Panc1 (cell line): Measurements from ENCODE around the gene OR1C1. TPM values are rescaled to one million over a fixed set of nuclear protein-coding genes. Genes with fewer than 3 reads are reported as not detected.
"Not testable (repeated sequence)": the region's sequence is repeated elsewhere in the genome, so short reads cannot be mapped to it uniquely, and the experiment has no call there.

Source experiments
- ATAC-seq: fragments of 200-7000 bp; cut with Tn5 transposase; 2 replicates; pipeline ENCODE4 v1.9.1; 2020; ENCODE audit warnings: mild to moderate bottlenecking, moderate library complexity
- BruUV-seq: library from RNA; stranded (reverse); fragments of 400-500 nt; replicated peaks from 2 replicates; lab custom pipeline; 2021; lab: Mats Ljungman, UMichigan
- CTCF ChIA-PET: fragments of 300-600 bp; sonication (Branson Sonifier 250); formaldehyde crosslinking; loops from one replicate; lab custom pipeline; 2022; ENCODE audit warnings: antibody characterized with exemption; lab: Charles Lee
- POLR2A ChIA-PET: fragments of 300-600 bp; sonication (Branson Sonifier 250); formaldehyde crosslinking; loops from one replicate; lab custom pipeline; 2022; ENCODE audit warnings: antibody characterized with exemption; lab: Charles Lee
- DNase-seq: peaks from one replicate; pipeline ENCODE4 v3.0.0-alpha.2; 2010; ENCODE audit warnings: low read depth, low spot score
- H3K27ac ChIP-seq: 2 replicates; pipeline ENCODE4 v1.5.1; 2011; ENCODE audit warnings: mild to moderate bottlenecking, low read length, inconsistent platforms
- H3K27me3 ChIP-seq: fragments of 200-500 bp; sonication (Bioruptor generic); 2 replicates; pipeline ENCODE4 v1.6.0; 2014; ENCODE audit warnings: low read length, inconsistent platforms; ENCODE audit not compliant: control insufficient read depth, insufficient read depth
- H3K36me3 ChIP-seq: fragments of 200-500 bp; sonication (Bioruptor generic); 2 replicates; pipeline ENCODE4 v1.5.1; 2014; ENCODE audit warnings: inconsistent platforms, mild to moderate bottlenecking, low read length, moderate library complexity; ENCODE audit not compliant: control insufficient read depth, insufficient read depth
- H3K4me1 ChIP-seq: 2 replicates; pipeline ENCODE4 v1.5.1; 2011; ENCODE audit warnings: inconsistent platforms, mild to moderate bottlenecking, low read length, moderate library complexity; ENCODE audit not compliant: control insufficient read depth, insufficient read depth
- H3K4me3 ChIP-seq, 2 experiments: 2 replicates each; pipeline ENCODE4 v1.5.1; 2011 to 2012; ENCODE audit warnings: low read depth in 2 of 2, low read length in 2 of 2, mild to moderate bottlenecking in 2 of 2, inconsistent platforms in 1 of 2, moderate library complexity in 1 of 2
- H3K9me3 ChIP-seq: fragments of 200-500 bp; sonication (Bioruptor generic); 2 replicates; pipeline ENCODE4 v1.5.1; 2014; ENCODE audit warnings: low read depth, mild to moderate bottlenecking, inconsistent platforms, low read length, moderate library complexity; ENCODE audit not compliant: control insufficient read depth, insufficient read depth
- CTCF ChIP-seq: fragments of 450-650 bp; IDR thresholded peaks from 2 replicates; pipeline ENCODE4 v1.5.1; 2017; ENCODE audit warnings: mild to moderate bottlenecking
- REST ChIP-seq, 2 experiments: IDR thresholded peaks; 2 replicates each; pipeline ENCODE4 v1.6.1; 2011 to 2012; ENCODE audit warnings: low read depth in 2 of 2, control low read depth in 1 of 2, low read length in 1 of 2, mild to moderate bottlenecking in 1 of 2, moderate library complexity in 1 of 2; ENCODE audit not compliant: insufficient read depth in 1 of 2
- SIN3A ChIP-seq: IDR thresholded peaks from 2 replicates; pipeline ENCODE4 v1.6.1; 2012; ENCODE audit warnings: low read depth, mild to moderate bottlenecking, low read length, moderate library complexity, borderline replicate concordance; ENCODE audit not compliant: insufficient read depth
- TCF7L2 ChIP-seq: IDR thresholded peaks from 2 replicates; pipeline ENCODE4 v1.6.1; 2011; ENCODE audit warnings: mild to moderate bottlenecking, low read depth, low read length, inconsistent platforms
- in situ Hi-C: cut with HindIII; loops from 2 replicates; pipeline ENCODE4 v1.10.0; 2016; ENCODE audit warnings: low sequenced_read_pairs, low pct_unique_long_range_greater_than_20kb
- intact Hi-C: fragments of 100-400 bp; cut with micrococcal nuclease; formaldehyde crosslinking; loops from one replicate; pipeline ENCODE4 v1.10.0; 2022; ENCODE audit not compliant: unreplicated experiment
- total RNA-seq: library from RNA; stranded (reverse); gene quantifications from one replicate; pipeline ENCODE4 v1.2.1, GENCODE V29; 2021; ENCODE audit not compliant: unreplicated experiment

Gene OR1C1
- total RNA-seq, 1 experiment from 2014 or later, result not detected

DNA sequence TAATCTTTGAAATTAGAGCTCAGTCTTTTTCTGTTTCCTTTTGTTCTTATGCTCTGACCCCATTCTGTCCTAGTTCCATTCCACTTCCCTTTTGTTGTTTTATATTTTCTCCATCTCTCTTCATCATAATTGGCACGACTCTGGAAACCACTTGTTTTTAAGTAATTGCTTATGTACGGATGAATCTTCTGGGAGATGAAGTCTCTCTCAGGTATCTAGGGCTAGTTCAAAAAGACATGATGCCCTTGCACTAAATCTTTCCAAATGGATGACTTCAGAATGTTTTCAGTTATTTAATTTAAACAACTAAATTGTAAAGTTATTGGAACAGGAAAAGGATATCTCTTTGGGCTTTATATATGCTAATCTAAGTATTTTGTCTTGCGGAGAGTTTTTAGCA, 43.8 kb downstream of the OR1C1 start, which contains the start of gene OR6F1:
Gene OR6F1, minus strand, starts transcription at position 101 of the 400 bp plus-strand sequence. CDS start 3,891 bp downstream, outside the sequence.
- Histone ChIP-seq H3K36me3 (no peaks in the 10 kb centered on the region), H3K4me1 (no peaks in the 10 kb centered on the region), H3K27ac (no peak within 1 kb of the TSS), H3K9me3 (no peaks in the 10 kb centered on the region; the same call in 1 of the 2 replicates), H3K4me3 (no peak within 1 kb of the TSS), H3K27me3 (no peaks in the 10 kb centered on the region)
- intact Hi-C loops, result no loop called here
- no peak for TF ChIP-seq REST (IDR thresholded peaks at IDR 0.05; ENCODE audit: insufficient read depth in 1 of 2, low read depth in 2 of 2, low read length in 1 of 2)
- no peak for TF ChIP-seq SIN3A
- no peak for TF ChIP-seq CTCF
- no peak for TF ChIP-seq TCF7L2
- in situ Hi-C loops, result no loop called here
- ATAC-seq (no peak), DNase-seq (no peak)
- no TSS peak for BruUV-seq
- CTCF ChIA-PET, result interaction anchor here (0.6 kb wide), 1 partner anchor 20 kb away, joined by 5 read pairs; no protein-coding TSS in a partner anchor
- POLR2A ChIA-PET, result no interaction called here

- ChIA-PET POLR2A (no interaction called here), CTCF (no interaction called here)
- Histone ChIP-seq H3K9me3 (no peaks in the 10 kb centered on the region; the same call in 1 of the 2 replicates), H3K4me1 (no peaks in the 10 kb centered on the region), H3K27ac (no peak overlapping the region), H3K36me3 (no peaks in the 10 kb centered on the region), H3K4me3 (no peak overlapping the region), H3K27me3 (no peaks in the 10 kb centered on the region)
- TF ChIP-seq SIN3A, result no peak
- no peak for ATAC-seq
- in situ Hi-C loops (no loop called here), intact Hi-C loops (no loop called here)
- no peak for DNase-seq
- no TSS peak for BruUV-seq
Measured at GRCh38 chr1:247713753-247714152, 46.6 kb downstream of the OR1C1 start.

GRCh38 chr1:247710681-247711080, 49.7 kb downstream of the OR1C1 start:
- ATAC-seq, H3K9me3 ChIP-seq, DNase-seq, H3K27me3 ChIP-seq, H3K36me3 ChIP-seq, H3K27ac ChIP-seq, intact Hi-C loops, H3K4me3 ChIP-seq, BruUV-seq, H3K4me1 ChIP-seq, CTCF ChIA-PET, POLR2A ChIA-PET, in situ Hi-C loops: not testable (repeated sequence)

Other genes with a start within 250 kb of the OR1C1 start
- not detected for gene OR2C3, start 224.1 kb downstream of the OR1C1 start, total RNA-seq
- gene GCSAML, start 211.4 kb downstream of the OR1C1 start, total RNA-seq, result not detected
- gene OR2G2, start 172.2 kb downstream of the OR1C1 start, total RNA-seq, result not detected
- gene OR2G3, start 155.0 kb downstream of the OR1C1 start, total RNA-seq, result not detected
- not detected for gene OR13G1, start 80.8 kb downstream of the OR1C1 start, total RNA-seq
- gene OR6F1, start 43.9 kb downstream of the OR1C1 start, total RNA-seq, result not detected
- gene OR14K1, start 21.9 kb downstream of the OR1C1 start, total RNA-seq, result not detected
- gene OR14A2, start 12.4 kb downstream of the OR1C1 start, total RNA-seq, result not detected
- gene OR14A16, start 63.6 kb upstream of the OR1C1 start, total RNA-seq, result not detected
- gene OR11L1, start 81.3 kb upstream of the OR1C1 start, total RNA-seq, result not detected
- not detected for gene TRIM58, start 96.6 kb upstream of the OR1C1 start, total RNA-seq
- not detected for gene OR2W3, start 135.0 kb upstream of the OR1C1 start, total RNA-seq
- not detected for gene OR2T8, start 159.7 kb upstream of the OR1C1 start, total RNA-seq
- gene OR2AJ1, start 164.3 kb upstream of the OR1C1 start, total RNA-seq, result not detected
- not detected for gene OR2L8, start 188.3 kb upstream of the OR1C1 start, total RNA-seq
- not detected for gene OR2AK2, start 204.7 kb upstream of the OR1C1 start, total RNA-seq